Measurements from ENCODE around the gene ZNF839. TPM values are rescaled to one million over a fixed set of nuclear protein-coding genes. Genes with fewer than 3 reads are reported as not detected.

ZNF839 gene
- total and polyA plus RNA-seq, 2 of the 4 experiments (the other 2 are of a cell fraction): 5.7 to 10.7 TPM

DNA sequence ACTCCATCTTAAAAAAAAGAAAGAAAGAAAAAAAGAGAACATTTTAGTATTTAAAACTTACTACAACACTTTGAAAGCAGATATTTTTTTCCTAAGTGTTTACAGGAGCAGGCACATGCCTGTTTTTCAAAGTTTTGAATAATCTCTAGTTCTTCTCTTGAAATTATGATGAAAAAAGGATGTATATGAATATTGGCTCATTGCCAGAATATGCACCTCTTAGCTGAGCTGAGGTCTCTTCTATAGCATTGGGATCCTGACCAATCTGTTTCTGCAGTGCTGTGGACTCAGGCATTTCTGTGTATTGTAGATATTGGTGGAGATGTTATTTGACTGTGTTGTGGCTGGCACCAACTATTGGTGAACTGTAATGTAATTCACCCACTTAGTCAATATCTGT, 58.1 kb downstream of the ZNF839 start:
- no peak overlapping the region for H2BK15ac ChIP-seq (ENCODE audit: low read depth, low read length)
- CTCF ChIA-PET: interaction anchor here (0.8 kb wide), 1 partner anchor 9 kb away, joined by 4 read pairs; no protein-coding TSS in a partner anchor
- no peak overlapping the region for H3K4me3 ChIP-seq (ENCODE audit: insufficient read depth, low read depth, low read length)
- H2BK120ac ChIP-seq (ENCODE audit: low read depth, low read length): no peak overlapping the region
- no peak overlapping the region for H2AFZ ChIP-seq (replicated peaks; ENCODE audit: low read length, poor library complexity)
- H2AK5ac ChIP-seq (ENCODE audit: low read depth, low read length): no peak overlapping the region
- H3K18ac ChIP-seq (ENCODE audit: low read depth, low read length): no peak overlapping the region
- in situ Hi-C loops (cut with MboI; ENCODE audit: low sequenced_read_pairs): no loop called here
- H3K9ac ChIP-seq (ENCODE audit: low read depth, low read length): no peak overlapping the region
- ATAC-seq (ENCODE audit: low read depth): no peak
- H3K23ac ChIP-seq (ENCODE audit: low read depth, low read length): no peak overlapping the region
- peaks cover 12 to 38% of the 10 kb centered on the region in 2 experiments; a peak in 3 of 4 replicates for H3K79me1 ChIP-seq (ENCODE audit: low read depth in 1 of 2, low read length in 2 of 2)
- peaks cover 13% of the 10 kb centered on the region for H3K36me3 ChIP-seq (ENCODE audit: control insufficient read depth, insufficient read depth, low read length)
- no TSS peak for BruUV-seq (replicated peaks)
- no peak for DNase-seq
- TF ChIP-seq, protein P1, sequence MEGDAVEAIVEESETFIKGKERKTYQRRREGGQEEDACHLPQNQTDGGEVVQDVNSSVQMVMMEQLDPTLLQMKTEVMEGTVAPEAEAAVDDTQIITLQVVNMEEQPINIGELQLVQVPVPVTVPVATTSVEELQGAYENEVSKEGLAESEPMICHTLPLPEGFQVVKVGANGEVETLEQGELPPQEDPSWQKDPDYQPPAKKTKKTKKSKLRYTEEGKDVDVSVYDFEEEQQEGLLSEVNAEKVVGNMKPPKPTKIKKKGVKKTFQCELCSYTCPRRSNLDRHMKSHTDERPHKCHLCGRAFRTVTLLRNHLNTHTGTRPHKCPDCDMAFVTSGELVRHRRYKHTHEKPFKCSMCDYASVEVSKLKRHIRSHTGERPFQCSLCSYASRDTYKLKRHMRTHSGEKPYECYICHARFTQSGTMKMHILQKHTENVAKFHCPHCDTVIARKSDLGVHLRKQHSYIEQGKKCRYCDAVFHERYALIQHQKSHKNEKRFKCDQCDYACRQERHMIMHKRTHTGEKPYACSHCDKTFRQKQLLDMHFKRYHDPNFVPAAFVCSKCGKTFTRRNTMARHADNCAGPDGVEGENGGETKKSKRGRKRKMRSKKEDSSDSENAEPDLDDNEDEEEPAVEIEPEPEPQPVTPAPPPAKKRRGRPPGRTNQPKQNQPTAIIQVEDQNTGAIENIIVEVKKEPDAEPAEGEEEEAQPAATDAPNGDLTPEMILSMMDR (conservative IDR thresholded peaks at IDR 0.05; ENCODE audit: low read depth, low read length): no peak
- no peak for TF ChIP-seq CHD1 (IDR thresholded peaks at IDR 0.05; ENCODE audit: low read depth, low read length)
- TF ChIP-seq MAZ (IDR thresholded peaks at IDR 0.05; ENCODE audit: borderline replicate concordance, low read depth, low read length): no peak
- TF ChIP-seq, protein P2, sequence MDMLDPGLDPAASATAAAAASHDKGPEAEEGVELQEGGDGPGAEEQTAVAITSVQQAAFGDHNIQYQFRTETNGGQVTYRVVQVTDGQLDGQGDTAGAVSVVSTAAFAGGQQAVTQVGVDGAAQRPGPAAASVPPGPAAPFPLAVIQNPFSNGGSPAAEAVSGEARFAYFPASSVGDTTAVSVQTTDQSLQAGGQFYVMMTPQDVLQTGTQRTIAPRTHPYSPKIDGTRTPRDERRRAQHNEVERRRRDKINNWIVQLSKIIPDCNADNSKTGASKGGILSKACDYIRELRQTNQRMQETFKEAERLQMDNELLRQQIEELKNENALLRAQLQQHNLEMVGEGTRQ (IDR thresholded peaks at IDR 0.05; ENCODE audit: low read depth, low read length): no peak
- no peak for TF ChIP-seq POLR2A (IDR thresholded peaks at IDR 0.05; ENCODE audit: low read depth, low read length)
- no peak for TF ChIP-seq SMC3 (IDR thresholded peaks at IDR 0.05; ENCODE audit: low read depth, low read length)
- TF ChIP-seq RCOR1 (IDR thresholded peaks at IDR 0.05; ENCODE audit: insufficient replicate concordance, low read length): no peak
- no peak for TF ChIP-seq BHLHE40 (IDR thresholded peaks at IDR 0.05; ENCODE audit: low read depth, low read length)
- no peak for TF ChIP-seq RAD21 (IDR thresholded peaks at IDR 0.05; ENCODE audit: low read length)
- TF ChIP-seq CEBPB (IDR thresholded peaks at IDR 0.05; ENCODE audit: low read depth, low read length): no peak
- TF ChIP-seq, protein P3, sequence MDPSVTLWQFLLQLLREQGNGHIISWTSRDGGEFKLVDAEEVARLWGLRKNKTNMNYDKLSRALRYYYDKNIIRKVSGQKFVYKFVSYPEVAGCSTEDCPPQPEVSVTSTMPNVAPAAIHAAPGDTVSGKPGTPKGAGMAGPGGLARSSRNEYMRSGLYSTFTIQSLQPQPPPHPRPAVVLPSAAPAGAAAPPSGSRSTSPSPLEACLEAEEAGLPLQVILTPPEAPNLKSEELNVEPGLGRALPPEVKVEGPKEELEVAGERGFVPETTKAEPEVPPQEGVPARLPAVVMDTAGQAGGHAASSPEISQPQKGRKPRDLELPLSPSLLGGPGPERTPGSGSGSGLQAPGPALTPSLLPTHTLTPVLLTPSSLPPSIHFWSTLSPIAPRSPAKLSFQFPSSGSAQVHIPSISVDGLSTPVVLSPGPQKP (IDR thresholded peaks at IDR 0.05; ENCODE audit: borderline replicate concordance, low read depth, low read length): no peak
- TF ChIP-seq NFE2L2 (IDR thresholded peaks at IDR 0.05; ENCODE audit: low read depth, low read length): no peak
- TF ChIP-seq MXI1 (IDR thresholded peaks at IDR 0.05; ENCODE audit: borderline replicate concordance, low read depth, low read length): no peak
- TF ChIP-seq MAFK (IDR thresholded peaks at IDR 0.05; ENCODE audit: low read depth, low read length): no peak
- no peak for TF ChIP-seq FOS (IDR thresholded peaks at IDR 0.05; ENCODE audit: low read depth, low read length)
- TF ChIP-seq RFX5 (IDR thresholded peaks at IDR 0.05; ENCODE audit: low read depth, low read length): no peak
- no peaks in the 10 kb centered on the region for H3K4me1 ChIP-seq (ENCODE audit: control insufficient read depth, insufficient read depth, low read length)
- H2BK5ac ChIP-seq (ENCODE audit: low read depth, low read length, poor library complexity, severe bottlenecking): no peak overlapping the region
- H3K9me3 ChIP-seq (ENCODE audit: control insufficient read depth, insufficient read depth, low read length): no peaks in the 10 kb centered on the region
- no peak overlapping the region for H2BK20ac ChIP-seq (ENCODE audit: low read depth, low read length)
- peaks cover 9% of the 10 kb centered on the region for H3K9me1 ChIP-seq (ENCODE audit: insufficient read depth, low read length)
- intact Hi-C loops (cut with micrococcal nuclease): no loop called here
- no peak overlapping the region for H3K27ac ChIP-seq (ENCODE audit: insufficient read depth, low read length)
- H4K20me1 ChIP-seq (ENCODE audit: insufficient read depth, low read length): peaks cover 9% of the 10 kb centered on the region; the same call in 1 of the 2 replicates
- H3K14ac ChIP-seq (replicated peaks; ENCODE audit: low read depth, low read length): no peak overlapping the region
- H3K56ac ChIP-seq (ENCODE audit: extremely low read depth, insufficient read depth, low read length): no peak overlapping the region
- POLR2A ChIA-PET (ENCODE audit: unreplicated experiment): no interaction called here
- no peak overlapping the region for H4K5ac ChIP-seq (ENCODE audit: low read depth, low read length)
- H3K27me3 ChIP-seq (ENCODE audit: control insufficient read depth, insufficient read depth, low read length): no peaks in the 10 kb centered on the region
- no peak overlapping the region for H2AK9ac ChIP-seq (replicated peaks; ENCODE audit: low read depth, low read length, poor library complexity)
- no peak overlapping the region for H4K8ac ChIP-seq (ENCODE audit: low read depth in 2 of 2, low read length in 2 of 2)
- H3K4me2 ChIP-seq (ENCODE audit: low read depth, low read length): no peak overlapping the region
- H3K4ac ChIP-seq (ENCODE audit: low read depth, low read length): no peak overlapping the region
- dilution Hi-C loops (cut with HindIII; ENCODE audit: low sequenced_read_pairs, unreplicated experiment): no loop called here
- H4K91ac ChIP-seq (ENCODE audit: insufficient read depth, low read depth, low read length): no peak overlapping the region

Data from IMR-90 (cell line).